Activated CD4-positive, alpha-beta memory T cell treated with anti-CD3 and anti-CD28 coated beads for 36 hours (primary cell): Measurements from ENCODE around the gene MPO. TPM values are rescaled to one million over a fixed set of nuclear protein-coding genes. Genes with fewer than 3 reads are reported as not detected.

Experiments
- CTCF ChIA-PET: fragments of 350-600 bp; sonication (Branson Sonifier 250); formaldehyde crosslinking; loops from one replicate; lab custom pipeline; 2021; ENCODE audit warnings: antibody characterized with exemption, inconsistent platforms; lab: Charles Lee
- POLR2A ChIA-PET: fragments of 350-600 bp; sonication (Branson Sonifier 250); formaldehyde crosslinking; loops from one replicate; lab custom pipeline; 2021; ENCODE audit warnings: antibody characterized with exemption; lab: Charles Lee
- DNase-seq: peaks from one replicate; pipeline ENCODE4 v3.0.0-alpha.2; 2020
- H3K27ac Mint-ChIP-seq: one replicate; pipeline ENCODE4 v1.8.0; 2021; ENCODE audit warnings: mixed read lengths
- H3K27me3 Mint-ChIP-seq: one replicate; pipeline ENCODE4 v1.8.0; 2021; ENCODE audit warnings: mixed read lengths
- H3K36me3 Mint-ChIP-seq: one replicate; pipeline ENCODE4 v1.8.0; 2021; ENCODE audit warnings: mixed read lengths
- H3K4me1 Mint-ChIP-seq: one replicate; pipeline ENCODE4 v1.8.0; 2021; ENCODE audit warnings: low read depth, mixed read lengths
- H3K4me3 Mint-ChIP-seq: one replicate; pipeline ENCODE4 v1.8.0; 2021; ENCODE audit warnings: mild to moderate bottlenecking, mixed read lengths
- H3K9me3 Mint-ChIP-seq: one replicate; pipeline ENCODE4 v1.8.0; 2021; ENCODE audit warnings: mixed read lengths
- intact Hi-C: fragments of 100-400 bp; cut with micrococcal nuclease; formaldehyde crosslinking; loops from one replicate; pipeline ENCODE4 v1.15.1; 2023
- total RNA-seq, 2 experiments: library from RNA; stranded (reverse); gene quantifications; one replicate each; pipeline ENCODE4 v1.2.3, GENCODE V29; 2021

MPO gene
- total RNA-seq, 2 experiments from 2014 or later, result 0.17 to 0.22 TPM

GRCh38 chr17:58275417-58275816 is 5.3 kb downstream of the MPO start:
- Mint-ChIP-seq H3K4me3 (no peak overlapping the region), H3K27ac (no peak overlapping the region), H3K4me1 (peaks cover 7% of the 10 kb centered on the region), H3K9me3 (no peaks in the 10 kb centered on the region), H3K27me3 (peaks cover 17% of the 10 kb centered on the region), H3K36me3 (no peaks in the 10 kb centered on the region)
- intact Hi-C loops, result no loop called here
- CTCF ChIA-PET, result interaction anchor here (0.7 to 1.6 kb wide), 6 partner anchors 25 to 212 kb away, joined by 3 to 7 read pairs (median 4); no protein-coding TSS in a partner anchor
- no peak for DNase-seq
- POLR2A ChIA-PET, result no interaction called here

- H3K27me3 Mint-ChIP-seq, result peaks cover 9% of the 10 kb centered on the region
- H3K4me1 Mint-ChIP-seq, result peaks cover 7% of the 10 kb centered on the region
- intact Hi-C loops, result no loop called here
- POLR2A ChIA-PET, result no interaction called here
- CTCF ChIA-PET, result no interaction called here
- DNase-seq, result peak; percentile 48
- H3K36me3 Mint-ChIP-seq, result no peaks in the 10 kb centered on the region
- no peak overlapping the region for H3K4me3 Mint-ChIP-seq
- H3K27ac Mint-ChIP-seq, result no peak overlapping the region
- H3K9me3 Mint-ChIP-seq, result no peaks in the 10 kb centered on the region
Measured at GRCh38 chr17:58273453-58274104, 7.2 kb downstream of the MPO start.

- ChIA-PET POLR2A (no interaction called here), CTCF (no interaction called here)
- Mint-ChIP-seq H3K27ac (no peak overlapping the region), H3K4me3 (no peak overlapping the region), H3K4me1 (peaks cover 7% of the 10 kb centered on the region), H3K27me3 (peaks cover 5% of the 10 kb centered on the region), H3K9me3 (no peaks in the 10 kb centered on the region), H3K36me3 (no peaks in the 10 kb centered on the region)
- intact Hi-C loops, result no loop called here
- no peak for DNase-seq
Measured at GRCh38 chr17:58272367-58273280, 8.1 kb downstream of the MPO start.

- H3K27me3 Mint-ChIP-seq, result peaks cover 5% of the 10 kb centered on the region
- H3K36me3 Mint-ChIP-seq, result no peaks in the 10 kb centered on the region
- no peak for DNase-seq
- H3K9me3 Mint-ChIP-seq, result no peaks in the 10 kb centered on the region
- H3K4me3 Mint-ChIP-seq, result no peak overlapping the region
- intact Hi-C loops, result no loop called here
- H3K4me1 Mint-ChIP-seq, result peaks cover 7% of the 10 kb centered on the region
- no peak overlapping the region for H3K27ac Mint-ChIP-seq
- POLR2A ChIA-PET, result interaction anchor here (0.6 kb wide), 1 partner anchor 938 kb away, joined by 5 read pairs; no protein-coding TSS in a partner anchor
- CTCF ChIA-PET, result interaction anchor here (1.0 kb wide), 1 partner anchor 21 kb away, joined by 3 read pairs; no protein-coding TSS in a partner anchor
Measured at GRCh38 chr17:58271216-58271931, 9.4 kb downstream of the MPO start.

DNA sequence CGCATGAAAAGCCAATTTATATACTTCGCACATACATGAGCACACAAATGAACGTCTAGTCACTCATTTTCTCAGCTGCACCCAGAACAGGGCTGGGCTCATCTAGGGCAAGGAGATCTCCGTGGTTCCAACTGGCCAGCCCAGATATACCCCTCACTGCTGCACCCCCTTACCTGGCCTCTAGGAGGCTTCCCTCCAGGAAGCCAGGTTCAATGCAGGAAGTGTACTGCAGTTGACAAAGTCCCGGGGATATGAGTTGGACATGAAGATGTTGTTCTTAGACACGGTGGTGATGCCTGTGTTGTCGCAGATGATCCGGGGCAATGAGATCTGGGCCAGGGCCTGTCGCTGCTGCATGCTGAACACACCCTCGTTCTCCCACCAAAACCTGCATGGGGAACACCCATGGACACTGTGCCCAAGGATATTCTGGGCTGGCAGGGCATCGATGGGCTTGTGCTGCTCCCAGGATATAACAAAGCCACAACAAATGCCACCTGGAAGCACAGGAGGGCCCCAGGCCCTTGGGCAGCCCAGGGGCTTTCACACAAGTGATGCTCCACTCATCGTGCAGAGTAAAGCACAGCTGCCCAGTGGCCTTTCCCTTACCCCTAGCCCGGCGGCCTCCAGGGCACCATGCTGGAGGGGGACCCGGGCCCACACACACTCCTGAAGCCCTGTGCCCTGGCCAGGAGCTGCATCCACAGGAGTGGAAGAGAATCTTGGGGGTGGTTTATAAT is 10.1 kb downstream of the MPO start:
- CTCF ChIA-PET, result interaction anchor here (0.6 to 1.2 kb wide), 2 partner anchors 21 to 89 kb away, joined by 5 to 6 read pairs; no protein-coding TSS in a partner anchor
- Mint-ChIP-seq H3K27ac (no peak overlapping the region), H3K4me1 (peaks cover 7% of the 10 kb centered on the region), H3K36me3 (no peaks in the 10 kb centered on the region), H3K27me3 (peaks cover 10% of the 10 kb centered on the region), H3K9me3 (no peaks in the 10 kb centered on the region), H3K4me3 (no peak overlapping the region)
- DNase-seq, result no peak
- intact Hi-C loops, result no loop called here
- POLR2A ChIA-PET, result interaction anchor here (0.6 kb wide), 1 partner anchor 938 kb away, joined by 5 read pairs; no protein-coding TSS in a partner anchor

- intact Hi-C loops, result no loop called here
- Mint-ChIP-seq H3K27me3 (peaks cover 16% of the 10 kb centered on the region), H3K4me1 (peaks cover 7% of the 10 kb centered on the region), H3K4me3 (no peak overlapping the region), H3K9me3 (no peaks in the 10 kb centered on the region), H3K36me3 (no peaks in the 10 kb centered on the region), H3K27ac (no peak overlapping the region)
- DNase-seq, result no peak
- ChIA-PET CTCF (interaction anchor here (0.6 to 1.2 kb wide), 2 partner anchors 20 to 90 kb away, joined by 5 to 6 read pairs; no protein-coding TSS in a partner anchor), POLR2A (no interaction called here)
Measured at GRCh38 chr17:58269557-58270291, 11.0 kb downstream of the MPO start.

DNA sequence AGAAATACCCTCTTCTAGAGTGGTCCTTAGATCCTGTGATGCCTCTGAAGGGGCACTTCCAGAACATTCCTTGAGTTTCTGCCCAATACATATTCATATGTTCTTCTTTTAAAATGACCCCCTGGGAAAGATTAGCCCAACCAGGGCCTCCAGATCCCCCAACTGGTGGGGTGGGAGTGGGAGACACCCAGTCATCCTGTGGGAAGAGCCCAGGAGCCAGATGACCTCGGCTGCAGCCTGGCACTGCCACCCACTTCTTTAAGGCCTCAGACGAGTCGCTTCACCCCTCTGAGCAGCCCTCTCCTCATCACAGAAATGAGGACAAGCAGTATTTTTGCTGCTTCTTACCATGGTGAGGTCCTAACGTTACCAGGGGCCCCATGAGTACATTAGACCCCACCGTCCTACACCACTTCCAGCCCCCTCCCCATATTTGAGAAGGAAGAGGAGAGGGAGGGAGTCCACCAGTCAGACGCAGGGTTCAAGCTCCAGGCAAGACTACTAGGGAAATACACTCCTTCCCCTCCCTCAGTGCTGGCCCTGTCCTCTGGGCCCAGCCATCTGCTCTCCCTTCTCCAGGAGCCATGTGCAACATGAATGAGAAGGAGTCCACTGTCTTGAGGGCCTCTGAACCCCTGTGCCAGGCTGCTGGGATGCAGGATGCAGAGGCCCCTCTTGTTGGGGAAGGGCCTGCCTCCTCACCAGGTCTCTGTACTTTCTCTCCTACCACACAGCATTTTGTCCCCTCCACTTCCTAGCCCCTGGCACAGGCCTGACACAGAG is 11.8 kb downstream of the MPO start:
- ChIA-PET POLR2A (no interaction called here), CTCF (interaction anchor here (1.2 kb wide), 1 partner anchor 19 kb away, joined by 6 read pairs; no protein-coding TSS in a partner anchor)
- DNase-seq, result no peak
- Mint-ChIP-seq H3K27ac (no peak overlapping the region), H3K27me3 (peaks cover 22% of the 10 kb centered on the region), H3K9me3 (no peaks in the 10 kb centered on the region), H3K4me3 (no peak overlapping the region), H3K4me1 (peaks cover 7% of the 10 kb centered on the region), H3K36me3 (no peaks in the 10 kb centered on the region)
- intact Hi-C loops, result no loop called here

- POLR2A ChIA-PET, result no interaction called here
- H3K9me3 Mint-ChIP-seq, result no peaks in the 10 kb centered on the region
- CTCF ChIA-PET, result interaction anchor here (1.0 kb wide), 1 partner anchor 18 kb away, joined by 3 read pairs; no protein-coding TSS in a partner anchor
Measured at GRCh38 chr17:58268326-58268725, 12.4 kb downstream of the MPO start.

DNA sequence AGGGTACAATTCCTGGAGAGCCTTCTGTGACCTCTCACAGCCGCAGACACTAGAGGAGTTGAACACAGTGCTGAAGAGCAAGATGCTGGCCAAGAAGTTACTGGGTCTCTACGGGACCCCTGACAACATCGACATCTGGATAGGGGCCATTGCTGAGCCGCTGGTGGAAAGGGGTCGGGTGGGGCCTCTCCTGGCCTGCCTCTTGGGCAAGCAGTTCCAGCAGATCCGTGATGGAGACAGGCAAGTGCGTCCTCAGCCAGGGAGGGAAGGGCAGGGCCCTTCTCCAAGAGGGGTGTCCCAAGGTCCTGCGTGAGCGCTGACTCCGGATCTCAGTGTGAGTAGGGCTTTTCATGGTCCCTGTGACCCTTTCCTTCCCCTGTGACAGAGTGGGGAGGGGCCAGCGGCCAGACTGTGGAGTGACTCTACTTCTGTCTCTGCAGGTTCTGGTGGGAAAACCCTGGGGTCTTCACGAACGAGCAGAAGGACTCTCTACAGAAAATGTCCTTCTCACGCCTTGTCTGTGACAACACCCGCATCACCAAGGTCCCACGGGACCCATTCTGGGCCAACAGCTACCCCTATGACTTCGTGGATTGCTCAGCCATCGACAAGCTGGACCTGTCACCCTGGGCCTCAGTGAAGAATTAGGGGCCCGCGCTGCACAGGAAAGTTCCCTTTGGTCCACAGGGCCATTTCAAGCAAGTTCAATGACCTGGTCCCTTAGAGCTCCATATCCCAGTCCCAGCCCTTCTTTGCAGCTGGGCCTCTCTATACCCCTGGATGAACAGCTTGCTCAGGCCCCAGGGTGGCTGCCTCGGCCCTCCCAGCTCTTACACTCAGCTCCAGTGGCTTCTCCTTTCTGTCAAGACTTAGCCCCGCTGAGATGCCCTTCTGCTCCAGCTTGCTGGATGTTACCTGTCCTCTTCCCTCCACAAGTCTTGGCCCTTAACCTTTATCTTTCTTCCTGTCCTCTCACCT is 13.1 kb downstream of the MPO start:
- peaks cover 30% of the 10 kb centered on the region for H3K27me3 Mint-ChIP-seq
- H3K4me1 Mint-ChIP-seq, result no peaks in the 10 kb centered on the region
- H3K27ac Mint-ChIP-seq, result no peak overlapping the region
- CTCF ChIA-PET, result interaction anchor here (1.0 kb wide), 1 partner anchor 17 kb away, joined by 3 read pairs; no protein-coding TSS in a partner anchor
- DNase-seq, result no peak
- no peaks in the 10 kb centered on the region for H3K9me3 Mint-ChIP-seq
- H3K36me3 Mint-ChIP-seq, result no peaks in the 10 kb centered on the region
- POLR2A ChIA-PET, result no interaction called here
- intact Hi-C loops, result no loop called here
- H3K4me3 Mint-ChIP-seq, result no peak overlapping the region

More at GRCh38 chr17:58268326-58268725, 12.4 kb downstream of the MPO start:
- Mint-ChIP-seq H3K36me3 (no peaks in the 10 kb centered on the region), H3K4me1 (peaks cover 3% of the 10 kb centered on the region), H3K27me3 (peaks cover 25% of the 10 kb centered on the region), H3K27ac (no peak overlapping the region), H3K4me3 (no peak overlapping the region)
- intact Hi-C loops, result no loop called here
- DNase-seq, result no peak
